ENCODE measurements around the gene KDM6A.

Gene KDM6A

GRCh38 chrX:44974451-44974850 lies 101.5 kb downstream of the KDM6A start:
- no peaks in the 10 kb centered on the region for H3K4me1 ChIP-seq (ENCODE audit: control insufficient read depth, insufficient read depth, low read length)
- no peak overlapping the region for H3K27ac ChIP-seq (ENCODE audit: insufficient read depth, low read depth, low read length, poor library complexity, severe bottlenecking)
- no peak overlapping the region for H3K4me3 ChIP-seq (ENCODE audit: insufficient read depth, low read depth, low read length)
- no peaks in the 10 kb centered on the region for H3K9me3 ChIP-seq (ENCODE audit: control insufficient read depth, low read length)
- peaks cover 3% of the 10 kb centered on the region for H3K36me3 ChIP-seq (ENCODE audit: control insufficient read depth, insufficient read depth, low read length)
- no peaks in the 10 kb centered on the region for H3K27me3 ChIP-seq (ENCODE audit: control insufficient read depth, insufficient read depth, low read length, poor library complexity, severe bottlenecking)
- WGBS, 2 experiments: 87 to 100% methylated on average over 1 of the region's 2 CpGs

- Histone ChIP-seq H3K4me3 (ENCODE audit: insufficient read depth, low read depth, low read length) (no peak overlapping the region), H3K36me3 (ENCODE audit: control insufficient read depth, insufficient read depth, low read length) (peaks cover 3% of the 10 kb centered on the region)
Measured at GRCh38 chrX:44975666-44976263, 102.8 kb downstream of the KDM6A start.

GRCh38 chrX:44978976-44979375 lies 106.0 kb downstream of the KDM6A start:
- Histone ChIP-seq H3K4me3 (ENCODE audit: insufficient read depth, low read depth, low read length) (no peak overlapping the region), H3K27me3 (ENCODE audit: control insufficient read depth, insufficient read depth, low read length, poor library complexity, severe bottlenecking) (no peaks in the 10 kb centered on the region), H3K36me3 (ENCODE audit: control insufficient read depth, insufficient read depth, low read length) (peaks cover 3% of the 10 kb centered on the region), H3K9me3 (ENCODE audit: control insufficient read depth, low read length) (no peaks in the 10 kb centered on the region), H3K27ac (ENCODE audit: insufficient read depth, low read depth, low read length, poor library complexity, severe bottlenecking) (no peak overlapping the region), H3K4me1 (ENCODE audit: control insufficient read depth, insufficient read depth, low read length) (no peaks in the 10 kb centered on the region)
- WGBS, 2 experiments: 93 to 97% methylated on average over 3 of the region's 3 CpGs

More at GRCh38 chrX:44975666-44976263, 102.8 kb downstream of the KDM6A start:
- no peak overlapping the region for H3K27ac ChIP-seq (ENCODE audit: insufficient read depth, low read depth, low read length, poor library complexity, severe bottlenecking)
- H3K4me1 ChIP-seq (ENCODE audit: control insufficient read depth, insufficient read depth, low read length): no peaks in the 10 kb centered on the region
- no peaks in the 10 kb centered on the region for H3K9me3 ChIP-seq (ENCODE audit: control insufficient read depth, low read length)
- no peaks in the 10 kb centered on the region for H3K27me3 ChIP-seq (ENCODE audit: control insufficient read depth, insufficient read depth, low read length, poor library complexity, severe bottlenecking)

- 100% methylated on average over 4 of the region's 6 CpGs; no CpG with 5 or more reads in 1 of the 2 experiments for WGBS, 2 experiments
- H3K4me3 ChIP-seq (ENCODE audit: insufficient read depth, low read depth, low read length): no peak overlapping the region
- peaks cover 3% of the 10 kb centered on the region for H3K36me3 ChIP-seq (ENCODE audit: control insufficient read depth, insufficient read depth, low read length)
Measured at GRCh38 chrX:44980403-44980802, 107.4 kb downstream of the KDM6A start.

GRCh38 chrX:44980883-44981282 lies 107.9 kb downstream of the KDM6A start:
- no peak overlapping the region for H3K4me3 ChIP-seq (ENCODE audit: insufficient read depth, low read depth, low read length)
- H3K27ac ChIP-seq (ENCODE audit: insufficient read depth, low read depth, low read length, poor library complexity, severe bottlenecking): no peak overlapping the region
- H3K36me3 ChIP-seq (ENCODE audit: control insufficient read depth, insufficient read depth, low read length): no peaks in the 10 kb centered on the region
- no peaks in the 10 kb centered on the region for H3K4me1 ChIP-seq (ENCODE audit: control insufficient read depth, insufficient read depth, low read length)
- 88 to 100% methylated on average over 1 of the region's 2 CpGs for WGBS, 2 experiments
- no peaks in the 10 kb centered on the region for H3K27me3 ChIP-seq (ENCODE audit: control insufficient read depth, insufficient read depth, low read length, poor library complexity, severe bottlenecking)
- H3K9me3 ChIP-seq (ENCODE audit: control insufficient read depth, low read length): no peaks in the 10 kb centered on the region

More at GRCh38 chrX:44980403-44980802, 107.4 kb downstream of the KDM6A start:
- Histone ChIP-seq H3K9me3 (ENCODE audit: control insufficient read depth, low read length) (no peaks in the 10 kb centered on the region), H3K4me1 (ENCODE audit: control insufficient read depth, insufficient read depth, low read length) (no peaks in the 10 kb centered on the region), H3K27me3 (ENCODE audit: control insufficient read depth, insufficient read depth, low read length, poor library complexity, severe bottlenecking) (no peaks in the 10 kb centered on the region), H3K27ac (ENCODE audit: insufficient read depth, low read depth, low read length, poor library complexity, severe bottlenecking) (no peak overlapping the region)

DNA sequence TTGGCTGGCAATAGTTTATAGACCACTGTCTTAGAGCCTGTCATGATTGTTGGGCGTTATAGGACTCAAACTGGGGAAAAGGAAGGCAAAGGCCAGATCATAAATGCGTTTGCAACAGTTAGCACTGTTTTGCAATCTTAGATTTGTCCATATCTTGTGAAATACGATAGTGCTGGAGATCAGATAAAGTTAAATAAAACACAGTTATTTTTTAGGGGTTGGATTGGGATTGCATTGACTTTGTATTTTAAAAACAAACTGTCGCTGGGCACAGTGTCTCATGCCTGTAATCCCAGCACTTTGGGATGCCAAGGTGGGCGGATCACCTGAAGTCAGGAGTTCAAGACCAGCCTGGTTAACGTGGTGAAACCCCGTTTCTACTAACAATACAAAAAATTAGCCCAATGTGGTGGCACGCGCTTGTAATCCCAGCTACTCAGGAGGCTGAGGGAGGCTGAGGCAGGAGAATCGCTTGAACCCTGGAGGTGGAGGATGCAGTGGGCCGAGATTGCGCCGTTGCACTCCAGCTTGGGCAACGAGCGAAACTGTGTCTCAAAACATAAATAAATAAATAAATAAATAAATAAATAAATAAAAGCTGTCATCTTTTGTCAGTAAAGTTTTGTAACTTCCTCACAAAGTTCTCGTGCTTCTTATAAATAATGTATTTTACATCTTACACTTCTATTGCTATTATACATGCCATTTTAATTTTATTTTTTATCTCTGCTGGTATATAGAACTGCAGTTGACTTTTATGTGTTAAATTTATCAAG lies 117.2 kb downstream of the KDM6A start:
- Histone ChIP-seq H3K27ac (ENCODE audit: insufficient read depth, low read depth, low read length, poor library complexity, severe bottlenecking) (no peak overlapping the region), H3K27me3 (ENCODE audit: control insufficient read depth, insufficient read depth, low read length, poor library complexity, severe bottlenecking) (no peaks in the 10 kb centered on the region), H3K4me1 (ENCODE audit: control insufficient read depth, insufficient read depth, low read length) (no peaks in the 10 kb centered on the region), H3K4me3 (ENCODE audit: insufficient read depth, low read depth, low read length) (no peak overlapping the region), H3K36me3 (ENCODE audit: control insufficient read depth, insufficient read depth, low read length) (no peaks in the 10 kb centered on the region), H3K9me3 (ENCODE audit: control insufficient read depth, low read length) (no peaks in the 10 kb centered on the region)
- 97 to 98% methylated on average over 9 to 11 of the region's 16 CpGs for WGBS, 2 experiments

DNA sequence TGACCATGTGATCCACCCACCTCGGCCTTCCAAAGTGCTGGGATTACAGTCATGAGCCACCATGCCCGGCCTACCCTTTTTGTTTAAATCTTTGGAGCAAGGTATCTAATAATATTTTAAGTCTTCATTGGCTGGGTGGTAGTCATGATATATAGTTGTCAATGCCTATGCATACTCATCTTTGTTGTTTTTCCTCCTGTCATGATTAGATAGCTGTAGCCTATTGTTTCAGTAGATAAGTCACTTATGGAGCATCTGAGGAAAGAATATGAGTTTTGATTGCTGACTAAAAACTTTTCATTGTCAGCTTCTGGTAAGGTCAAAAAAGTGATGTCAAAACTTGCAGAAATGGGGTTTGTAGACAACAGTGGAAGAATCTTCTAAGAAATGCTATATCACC lies 119.8 kb downstream of the KDM6A start:
- Histone ChIP-seq H3K4me1 (ENCODE audit: control insufficient read depth, insufficient read depth, low read length) (no peaks in the 10 kb centered on the region), H3K4me3 (ENCODE audit: insufficient read depth, low read depth, low read length) (no peak overlapping the region), H3K36me3 (ENCODE audit: control insufficient read depth, insufficient read depth, low read length) (no peaks in the 10 kb centered on the region), H3K27ac (ENCODE audit: insufficient read depth, low read depth, low read length, poor library complexity, severe bottlenecking) (no peak overlapping the region), H3K9me3 (ENCODE audit: control insufficient read depth, low read length) (no peaks in the 10 kb centered on the region), H3K27me3 (ENCODE audit: control insufficient read depth, insufficient read depth, low read length, poor library complexity, severe bottlenecking) (no peaks in the 10 kb centered on the region)
- 80 to 100% methylated on average over 1 to 2 of the region's 2 CpGs for WGBS, 2 experiments

DNA sequence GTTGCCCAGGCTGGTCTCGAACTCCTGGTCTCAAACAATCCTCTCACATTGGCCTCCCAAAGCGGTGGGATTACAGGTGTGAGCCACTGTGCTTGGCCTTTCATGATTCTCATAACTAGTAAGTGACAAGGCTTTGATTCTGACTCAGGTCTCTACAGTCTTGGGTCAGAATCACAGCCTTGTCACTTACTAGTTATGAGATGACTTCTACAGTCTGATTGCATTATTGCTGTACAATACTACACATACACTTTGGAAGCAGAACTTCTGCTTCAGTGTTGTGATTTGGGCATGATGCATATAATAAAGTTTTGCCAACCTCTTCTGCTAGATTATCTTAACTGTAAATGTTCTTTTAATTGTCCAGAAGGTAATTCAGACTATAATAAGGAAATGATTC lies 123.3 kb downstream of the KDM6A start:
- no peak overlapping the region for H3K27ac ChIP-seq (ENCODE audit: insufficient read depth, low read depth, low read length, poor library complexity, severe bottlenecking)
- H3K36me3 ChIP-seq (ENCODE audit: control insufficient read depth, insufficient read depth, low read length): no peaks in the 10 kb centered on the region
- H3K4me1 ChIP-seq (ENCODE audit: control insufficient read depth, insufficient read depth, low read length): no peaks in the 10 kb centered on the region
- no peaks in the 10 kb centered on the region for H3K9me3 ChIP-seq (ENCODE audit: control insufficient read depth, low read length)
- H3K4me3 ChIP-seq (ENCODE audit: insufficient read depth, low read depth, low read length): no peak overlapping the region
- H3K27me3 ChIP-seq (ENCODE audit: control insufficient read depth, insufficient read depth, low read length, poor library complexity, severe bottlenecking): no peaks in the 10 kb centered on the region
- WGBS, 2 experiments: 92 to 100% methylated on average over 2 of the region's 2 CpGs

DNA sequence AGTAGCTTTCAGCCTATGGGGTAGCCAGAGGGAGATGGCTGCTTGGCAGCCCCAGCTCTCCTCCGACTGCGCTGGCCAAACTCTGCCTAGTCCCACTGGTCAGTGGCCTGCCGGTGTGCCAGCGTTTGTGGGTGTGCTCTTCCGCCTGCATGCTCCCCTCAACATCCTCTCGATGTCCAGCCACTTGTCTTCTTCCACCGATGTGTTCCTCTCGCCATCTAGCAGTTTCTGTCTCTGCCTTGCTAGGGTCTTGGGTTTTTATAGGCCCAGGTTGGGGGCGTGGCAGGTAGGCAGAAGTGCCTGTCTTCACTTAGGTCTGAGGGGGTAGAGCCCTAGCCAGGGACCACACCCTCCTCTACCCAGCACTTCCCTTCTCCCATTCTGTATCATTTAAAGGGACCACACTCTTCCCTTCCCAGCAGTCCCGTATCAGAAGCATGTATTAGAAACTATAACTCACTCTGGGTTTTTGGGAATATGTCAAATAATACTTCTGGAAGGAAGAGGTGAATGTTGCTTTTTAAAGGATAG lies 124.4 kb downstream of the KDM6A start:
- Histone ChIP-seq H3K27ac (ENCODE audit: insufficient read depth, low read depth, low read length, poor library complexity, severe bottlenecking) (no peak overlapping the region), H3K4me3 (ENCODE audit: insufficient read depth, low read depth, low read length) (no peak overlapping the region), H3K4me1 (ENCODE audit: control insufficient read depth, insufficient read depth, low read length) (no peaks in the 10 kb centered on the region), H3K9me3 (ENCODE audit: control insufficient read depth, low read length) (no peaks in the 10 kb centered on the region), H3K36me3 (ENCODE audit: control insufficient read depth, insufficient read depth, low read length) (no peaks in the 10 kb centered on the region), H3K27me3 (ENCODE audit: control insufficient read depth, insufficient read depth, low read length, poor library complexity, severe bottlenecking) (no peaks in the 10 kb centered on the region)
- 91 to 92% methylated on average over 9 of the region's 10 CpGs for WGBS, 2 experiments

- Histone ChIP-seq H3K27me3 (ENCODE audit: control insufficient read depth, insufficient read depth, low read length, poor library complexity, severe bottlenecking) (no peaks in the 10 kb centered on the region), H3K27ac (ENCODE audit: insufficient read depth, low read depth, low read length, poor library complexity, severe bottlenecking) (no peak overlapping the region), H3K4me1 (ENCODE audit: control insufficient read depth, insufficient read depth, low read length) (no peaks in the 10 kb centered on the region), H3K4me3 (ENCODE audit: insufficient read depth, low read depth, low read length) (no peak overlapping the region), H3K9me3 (ENCODE audit: control insufficient read depth, low read length) (no peaks in the 10 kb centered on the region), H3K36me3 (ENCODE audit: control insufficient read depth, insufficient read depth, low read length) (no peaks in the 10 kb centered on the region)
- 94 to 100% methylated on average over 1 of the region's 1 CpG for WGBS, 2 experiments
Measured at GRCh38 chrX:44997888-44998287, 124.9 kb downstream of the KDM6A start.
